GM15510 (cell line): ENCODE data around the gene HAGH.

Source experiments
- POLR2A ChIP-seq: IDR thresholded peaks from 3 replicates; pipeline ENCODE4 v1.6.1; 2011; ENCODE audit warnings: borderline replicate concordance; ENCODE audit not compliant: insufficient read length; ENCODE audit errors: extremely low read depth

Gene HAGH

GRCh38 chr16:1778200-1779179 lies 48.1 kb downstream of the HAGH start:
- TF ChIP-seq POLR2A: peak; percentile 22

GRCh38 chr16:1777375-1778199 lies 49.0 kb downstream of the HAGH start:
- no peak for TF ChIP-seq POLR2A

DNA sequence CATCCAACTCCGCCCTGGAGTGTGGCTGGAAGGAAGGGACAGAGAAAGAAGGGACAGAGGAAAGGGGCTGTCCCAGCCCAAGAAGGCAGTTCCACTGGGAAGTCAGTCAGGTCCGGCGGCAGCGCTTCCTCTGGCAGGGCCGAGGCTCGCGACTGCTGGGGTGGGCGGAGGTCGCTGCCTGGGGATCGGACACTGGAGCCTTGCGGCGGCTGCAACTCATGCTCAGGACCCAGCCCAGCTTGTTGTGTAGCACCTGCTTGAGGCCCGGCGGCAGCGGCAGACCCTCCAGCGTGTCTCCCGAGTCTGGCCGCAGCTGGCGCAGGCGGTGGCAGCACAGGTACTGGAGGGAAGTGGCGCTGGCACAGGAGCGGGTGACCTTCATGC lies 49.6 kb downstream of the HAGH start:
- TF ChIP-seq POLR2A: no peak

DNA sequence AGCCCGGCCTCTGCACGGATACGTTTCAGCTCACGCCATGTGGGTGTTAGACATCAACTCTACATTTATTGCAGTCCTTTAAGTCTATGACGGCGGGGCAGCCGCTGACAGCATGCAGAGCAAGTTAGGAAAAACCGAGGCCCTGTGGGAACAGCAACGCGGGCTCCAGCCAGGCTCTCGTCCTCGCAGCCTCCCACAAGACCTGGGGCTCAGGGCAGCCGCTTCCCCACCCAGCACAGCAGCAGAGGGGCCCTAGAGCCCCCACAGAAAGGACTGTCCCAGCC lies 50.0 kb downstream of the HAGH start:
- TF ChIP-seq POLR2A: no peak

DNA sequence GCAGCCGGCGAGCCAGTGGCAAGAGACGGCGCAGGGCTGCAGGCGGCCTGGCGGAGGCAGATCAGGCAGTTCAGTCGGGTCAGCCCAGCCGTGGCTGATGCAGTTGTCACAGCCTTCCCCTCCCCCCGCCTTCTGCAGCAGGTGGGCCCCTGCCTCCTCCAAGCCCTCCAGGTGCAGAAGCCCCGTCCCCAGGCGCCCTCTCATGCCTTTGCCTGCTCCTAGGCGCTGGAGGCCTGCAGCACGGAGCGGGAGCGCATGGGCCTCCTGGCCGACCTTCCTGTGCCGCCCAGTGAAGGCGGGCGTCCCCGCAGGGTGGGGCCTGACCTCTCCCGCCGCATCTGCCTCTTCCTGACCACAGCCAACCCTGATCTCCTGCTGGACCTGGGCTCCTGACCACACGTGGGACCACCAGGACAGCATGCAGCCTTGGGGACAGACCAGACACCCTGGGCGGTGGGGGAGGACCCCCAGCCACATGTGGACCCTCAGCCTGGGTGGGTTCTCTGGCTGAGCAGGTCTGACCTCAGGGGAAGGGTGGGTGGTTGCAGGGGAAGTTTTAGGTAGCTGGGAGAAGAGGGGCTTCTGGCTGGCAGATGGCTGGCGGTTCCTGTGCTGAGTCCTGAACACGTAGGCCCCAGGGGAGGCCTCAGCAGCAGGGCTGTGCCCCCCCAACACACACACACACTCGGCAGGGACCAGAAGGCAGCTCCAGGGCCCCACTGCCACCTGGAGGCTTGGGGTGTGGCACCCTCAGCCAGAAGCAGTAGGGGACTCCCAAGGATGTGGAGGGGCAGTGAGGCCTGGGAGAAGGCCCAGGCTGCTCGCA lies 50.6 kb downstream of the HAGH start:
- TF ChIP-seq POLR2A: no peak

DNA sequence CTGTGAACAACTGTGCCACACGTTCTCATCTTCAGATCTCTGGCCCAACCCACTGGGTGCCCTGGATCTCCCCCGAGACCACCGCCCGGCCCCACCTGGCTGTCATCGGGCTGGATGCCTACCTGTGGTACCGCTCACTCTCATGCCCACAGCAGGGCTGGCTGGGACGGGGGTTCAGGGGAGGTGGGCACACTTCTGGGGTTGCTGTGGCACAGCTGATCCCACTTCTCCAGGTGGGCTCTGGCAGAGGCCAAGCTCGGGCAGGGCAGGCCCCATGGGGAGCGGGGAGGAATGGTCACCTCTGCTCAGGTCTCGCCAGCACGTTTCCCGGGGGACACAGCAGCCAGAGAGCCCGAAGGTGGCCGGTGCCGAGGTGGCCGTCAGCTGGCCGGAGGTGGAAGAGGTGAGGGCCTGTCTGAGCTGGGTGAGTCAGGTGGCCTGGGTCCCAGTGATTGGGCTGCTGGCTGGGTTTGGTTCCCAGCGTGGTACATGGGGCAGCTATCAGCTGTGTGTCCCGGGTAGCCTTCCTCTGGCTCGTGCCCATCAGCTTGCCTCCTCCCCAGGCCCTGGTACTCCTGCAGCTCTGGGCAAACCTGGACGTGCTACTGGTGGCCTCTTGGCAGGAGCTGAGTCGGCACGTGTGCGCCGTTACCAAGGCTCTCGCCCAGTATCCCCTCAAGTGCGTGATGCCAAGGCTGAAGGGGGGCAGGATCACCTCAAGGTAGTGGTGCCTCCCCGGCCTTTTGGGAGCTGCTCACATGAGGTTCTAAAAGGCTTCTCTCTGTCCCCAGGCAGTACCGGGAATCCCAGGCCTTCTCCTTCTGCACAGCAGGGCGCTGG lies 51.4 kb downstream of the HAGH start:
- no peak for TF ChIP-seq POLR2A

- no peak for TF ChIP-seq POLR2A
Observed at GRCh38 chr16:1774448-1774780, 52.2 kb downstream of the HAGH start.

DNA sequence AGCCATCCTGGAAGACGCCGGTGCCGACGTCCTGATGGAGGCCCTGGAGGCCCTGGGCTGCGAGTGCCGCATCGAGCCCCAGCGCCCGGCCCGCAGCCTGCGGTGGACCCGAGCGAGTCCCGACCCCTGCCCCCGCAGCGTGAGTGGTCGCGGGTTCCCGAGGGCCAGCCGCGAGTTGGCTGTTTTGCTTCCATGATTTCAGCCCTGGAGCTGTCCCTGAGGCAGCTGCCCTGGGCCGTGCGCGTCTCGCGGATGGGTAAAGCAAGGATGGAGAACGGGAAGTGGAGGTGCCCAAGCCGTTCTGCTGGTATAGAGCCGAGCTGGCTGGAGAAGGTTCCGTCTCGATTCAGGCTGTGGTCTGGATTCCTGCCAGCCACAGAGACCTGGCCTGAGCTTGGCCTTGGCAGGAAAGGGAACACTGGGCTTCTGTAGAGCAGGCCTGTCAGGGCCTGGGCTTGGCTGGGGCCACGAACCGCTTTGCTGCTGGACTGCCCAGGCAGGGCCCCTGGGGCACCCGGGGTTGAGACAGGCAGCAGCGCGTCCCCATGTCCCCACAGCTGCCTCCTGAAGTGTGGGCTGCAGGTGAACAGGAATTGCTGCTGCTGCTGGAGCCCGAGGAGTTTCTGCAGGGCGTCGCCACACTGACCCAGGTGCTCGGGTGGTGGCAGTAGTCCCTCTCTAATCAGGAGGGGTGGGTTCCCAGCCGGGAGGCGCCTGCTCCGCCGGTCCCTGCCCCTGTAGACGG lies 52.8 kb downstream of the HAGH start:
- no peak for TF ChIP-seq POLR2A

- peak; percentile 86 for TF ChIP-seq POLR2A
Observed at GRCh38 chr16:1772908-1773702, 53.5 kb downstream of the HAGH start, which contains the start of gene MRPS34. Gene MRPS34 (minus strand): TSS chr16:1773134. CDS start chr16:1773119, 15 bp downstream.

- TF ChIP-seq POLR2A: no peak
Observed at GRCh38 chr16:1772362-1772907, 54.2 kb downstream of the HAGH start, which contains the start of gene EME2. Gene EME2 (plus strand): TSS chr16:1772810. CDS start chr16:1773228, 418 bp downstream.

GRCh38 chr16:1771864-1772361 lies 54.7 kb downstream of the HAGH start:
- no peak for TF ChIP-seq POLR2A
